ENCODE data around the gene ADRA1B. TPM values are rescaled to one million over a fixed set of nuclear protein-coding genes. Genes with fewer than 3 reads are reported as not detected.

ADRA1B gene
- total RNA-seq, 6 experiments from 2014 or later, result 0.17 to 0.57 (median 0.38) TPM

GRCh38 chr5:159906463-159906862 is 9.8 kb upstream of the ADRA1B start:
- H3K4me3 Mint-ChIP-seq, result no peak overlapping the region
- TF ChIP-seq CTCF (IDR thresholded peaks at IDR 0.05), result no peak
- H3K36me3 Mint-ChIP-seq (ENCODE audit: low read depth), result no peaks in the 10 kb centered on the region
- H3K4me1 Mint-ChIP-seq (ENCODE audit: low read depth), result peaks cover 74% of the 10 kb centered on the region
- DNase-seq, result no peak
- H3K27ac Mint-ChIP-seq, result no peak overlapping the region
- H3K27me3 Mint-ChIP-seq (ENCODE audit: insufficient read depth), result peaks cover 27% of the 10 kb centered on the region
- H3K9me3 Mint-ChIP-seq, result no peaks in the 10 kb centered on the region

- Mint-ChIP-seq H3K27ac (no peak overlapping the region), H3K36me3 (ENCODE audit: low read depth) (no peaks in the 10 kb centered on the region), H3K4me1 (ENCODE audit: low read depth) (peaks cover 78% of the 10 kb centered on the region), H3K9me3 (no peaks in the 10 kb centered on the region), H3K4me3 (no peak overlapping the region), H3K27me3 (ENCODE audit: insufficient read depth) (peaks cover 27% of the 10 kb centered on the region)
- no peak for DNase-seq
- TF ChIP-seq CTCF (IDR thresholded peaks at IDR 0.05), result no peak
These were observed 9.3 kb upstream of the ADRA1B start for GRCh38 chr5:159906943-159907342.

GRCh38 chr5:159907689-159908590 is 8.3 kb upstream of the ADRA1B start:
- peaks cover 24% of the 10 kb centered on the region for H3K27me3 Mint-ChIP-seq (ENCODE audit: insufficient read depth)
- H3K36me3 Mint-ChIP-seq (ENCODE audit: low read depth), result no peaks in the 10 kb centered on the region
- H3K4me3 Mint-ChIP-seq, result no peak overlapping the region
- no peaks in the 10 kb centered on the region for H3K9me3 Mint-ChIP-seq
- DNase-seq, result no peak
- H3K27ac Mint-ChIP-seq, result no peak overlapping the region
- TF ChIP-seq CTCF (IDR thresholded peaks at IDR 0.05), result no peak
- H3K4me1 Mint-ChIP-seq (ENCODE audit: low read depth), result peaks cover 78% of the 10 kb centered on the region

- Mint-ChIP-seq H3K4me1 (ENCODE audit: low read depth) (peaks cover 80% of the 10 kb centered on the region), H3K27me3 (ENCODE audit: insufficient read depth) (peaks cover 20% of the 10 kb centered on the region), H3K4me3 (no peak overlapping the region), H3K27ac (no peak overlapping the region), H3K9me3 (no peaks in the 10 kb centered on the region), H3K36me3 (ENCODE audit: low read depth) (no peaks in the 10 kb centered on the region)
- TF ChIP-seq CTCF (IDR thresholded peaks at IDR 0.05), result no peak
- DNase-seq, result no peak
These were observed 7.7 kb upstream of the ADRA1B start for GRCh38 chr5:159908591-159908940.

GRCh38 chr5:159909126-159909525 is 7.2 kb upstream of the ADRA1B start:
- no peak for TF ChIP-seq CTCF (IDR thresholded peaks at IDR 0.05)
- Mint-ChIP-seq H3K27me3 (ENCODE audit: insufficient read depth) (peaks cover 17% of the 10 kb centered on the region), H3K4me3 (no peak overlapping the region), H3K36me3 (ENCODE audit: low read depth) (no peaks in the 10 kb centered on the region), H3K4me1 (ENCODE audit: low read depth) (peaks cover 84% of the 10 kb centered on the region), H3K9me3 (no peaks in the 10 kb centered on the region), H3K27ac (no peak overlapping the region)
- DNase-seq, result no peak

Data from HFFc6 (cell line).